Activated CD8-positive, alpha-beta memory T cell treated with anti-CD3 and anti-CD28 coated beads for 48 hours (primary cell): ENCODE measurements around the gene NFKBIZ.
"Not testable (repeated sequence)": the region's sequence is repeated elsewhere in the genome, so short reads cannot be mapped to it uniquely, and the experiment has no call there.

Source experiments
- DNase-seq, 3 experiments: peaks; one replicate each; pipeline ENCODE4 v3.0.0-alpha.2; 2020; ENCODE audit warnings: low read depth in 2 of 3, low spot score in 2 of 3

The NFKBIZ gene

DNA sequence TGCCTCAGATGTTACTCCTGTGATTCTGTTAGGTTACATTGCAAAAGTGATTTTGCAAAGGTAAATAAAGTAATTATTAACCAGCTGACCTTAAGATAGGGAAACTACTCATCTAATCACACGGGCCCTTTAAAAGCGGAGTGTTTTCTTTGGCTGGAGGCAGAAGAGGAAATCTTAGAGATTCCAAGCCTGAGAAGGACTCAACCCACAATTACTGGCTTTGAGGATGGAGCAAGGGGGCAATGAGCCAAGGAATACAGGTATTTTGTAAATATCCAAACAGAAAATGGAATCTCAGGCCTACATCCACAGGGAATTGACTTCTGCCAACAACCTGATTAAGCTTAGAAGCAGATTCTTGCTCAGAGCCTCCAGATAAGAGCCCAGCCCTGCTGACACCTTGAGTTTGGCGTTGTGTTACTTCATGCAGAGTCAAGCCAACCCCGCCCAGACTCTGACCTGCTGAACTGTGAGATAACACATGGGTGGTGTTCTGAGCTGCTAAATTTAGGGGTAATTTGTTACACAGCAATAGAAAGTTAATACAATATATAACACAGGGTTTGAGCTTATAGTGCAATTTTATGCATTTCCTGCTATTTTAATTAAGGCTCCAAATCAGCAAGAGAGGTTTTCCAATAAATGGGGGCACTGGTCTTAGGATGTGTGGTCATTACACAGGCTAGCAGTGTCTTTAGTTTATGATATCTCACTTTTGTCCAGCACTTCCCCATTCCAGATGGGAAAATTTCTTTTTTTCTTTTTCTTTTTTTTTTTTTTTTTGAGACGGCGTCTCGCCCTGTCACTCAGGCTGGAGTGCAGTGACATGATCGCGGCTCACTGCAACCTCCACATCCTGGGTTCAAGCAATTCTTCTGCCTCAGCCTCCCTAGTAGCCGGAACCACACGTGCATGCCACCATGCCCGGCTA, 19.5 kb downstream of the NFKBIZ start:
- no peak for DNase-seq

DNA sequence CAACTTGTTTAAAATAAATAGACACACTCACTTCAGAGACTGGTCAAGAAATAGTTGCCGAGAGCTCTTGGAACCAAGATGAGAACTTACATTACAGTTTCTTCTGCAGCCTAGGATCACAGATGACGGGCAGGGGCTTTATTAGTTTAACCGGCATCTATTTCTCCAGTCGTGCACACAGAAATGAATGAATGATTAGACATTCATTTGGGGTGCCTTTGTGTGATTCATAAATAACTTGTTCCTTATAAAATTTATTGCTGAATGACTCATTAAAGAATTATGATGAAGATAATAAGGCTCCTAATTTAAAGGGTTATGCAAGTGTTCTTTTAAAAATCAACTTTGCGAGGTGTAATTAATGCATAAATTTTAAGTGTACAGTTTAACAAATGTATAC, 20.8 kb downstream of the NFKBIZ start:
- no peak for DNase-seq

DNA sequence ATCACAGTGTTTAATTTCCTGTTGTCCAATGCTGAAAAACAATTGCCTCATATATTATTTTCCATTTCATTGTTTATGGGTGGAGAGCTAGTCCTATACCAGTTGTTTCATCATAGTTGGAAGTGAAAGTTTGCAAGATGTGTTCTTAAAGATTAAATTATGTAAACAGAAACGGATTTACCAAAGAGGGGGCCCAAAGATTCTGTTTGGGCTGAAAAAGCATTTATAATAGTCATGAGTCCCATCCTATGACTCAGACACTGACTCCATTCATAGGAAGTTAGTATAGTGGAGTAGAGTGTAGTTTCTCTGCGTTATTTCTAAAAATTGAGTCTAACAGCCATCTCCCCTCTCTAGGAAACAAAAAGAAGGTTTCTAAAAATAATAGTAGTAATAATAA, 24.3 kb downstream of the NFKBIZ start:
- no peak for DNase-seq

DNA sequence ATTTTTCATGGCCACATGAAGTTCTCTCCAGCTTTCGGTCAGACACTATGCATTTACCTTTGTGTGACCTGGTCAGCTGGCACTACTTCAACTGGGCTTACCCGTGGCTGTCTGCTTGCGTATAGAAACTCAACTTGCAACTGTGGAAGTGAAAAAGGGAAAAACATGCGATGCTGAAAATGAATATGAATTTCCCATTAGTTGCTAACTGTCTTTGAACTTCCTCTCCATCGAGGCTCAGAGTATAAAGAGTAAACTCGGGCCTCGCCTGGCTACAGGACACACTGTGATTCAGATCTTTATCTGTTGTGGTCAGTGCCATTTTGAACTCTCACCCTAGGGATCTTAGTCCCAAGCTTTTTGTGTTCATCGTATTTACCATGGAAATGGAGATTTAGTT, 26.8 kb downstream of the NFKBIZ start:
- no peak for DNase-seq

DNA sequence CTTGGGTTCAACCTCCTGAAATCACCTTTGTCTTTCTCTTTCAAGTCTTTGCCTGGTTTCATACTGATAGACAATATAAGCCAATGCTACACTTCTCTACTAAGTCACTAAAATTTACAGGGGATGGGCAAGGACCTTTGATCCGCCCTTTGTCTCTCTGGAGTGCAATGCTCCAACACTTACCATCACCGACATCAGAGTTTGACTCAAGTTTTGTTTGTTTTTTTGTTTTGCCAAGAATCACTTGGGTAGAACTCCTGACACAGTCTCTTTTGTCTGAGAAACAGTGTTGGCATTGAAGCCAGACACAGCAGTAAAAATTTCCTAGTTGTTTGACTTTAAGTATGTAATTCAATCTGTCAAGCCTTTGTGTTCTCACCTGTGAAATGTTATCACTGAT, 29.3 kb downstream of the NFKBIZ start:
- DNase-seq: no peak

DNA sequence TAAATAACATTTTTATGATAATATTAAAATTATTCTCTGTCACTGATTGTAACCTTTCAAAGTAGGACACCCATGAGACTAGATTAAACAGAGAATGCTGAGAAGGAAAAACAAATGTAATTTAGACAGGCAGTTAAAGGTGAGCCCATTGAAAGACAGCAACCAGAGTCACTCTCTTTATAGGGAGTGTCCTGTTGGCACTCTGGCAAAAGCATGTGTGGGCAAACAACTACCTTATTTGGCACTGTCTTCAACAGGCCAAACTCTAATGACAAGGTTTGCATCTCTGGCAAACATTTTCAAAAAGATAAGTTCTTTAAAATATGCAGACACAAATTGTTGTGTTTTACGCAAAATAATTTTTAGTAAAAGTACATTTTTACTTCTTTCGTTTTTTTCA, 29.8 kb downstream of the NFKBIZ start:
- no peak for DNase-seq

DNA sequence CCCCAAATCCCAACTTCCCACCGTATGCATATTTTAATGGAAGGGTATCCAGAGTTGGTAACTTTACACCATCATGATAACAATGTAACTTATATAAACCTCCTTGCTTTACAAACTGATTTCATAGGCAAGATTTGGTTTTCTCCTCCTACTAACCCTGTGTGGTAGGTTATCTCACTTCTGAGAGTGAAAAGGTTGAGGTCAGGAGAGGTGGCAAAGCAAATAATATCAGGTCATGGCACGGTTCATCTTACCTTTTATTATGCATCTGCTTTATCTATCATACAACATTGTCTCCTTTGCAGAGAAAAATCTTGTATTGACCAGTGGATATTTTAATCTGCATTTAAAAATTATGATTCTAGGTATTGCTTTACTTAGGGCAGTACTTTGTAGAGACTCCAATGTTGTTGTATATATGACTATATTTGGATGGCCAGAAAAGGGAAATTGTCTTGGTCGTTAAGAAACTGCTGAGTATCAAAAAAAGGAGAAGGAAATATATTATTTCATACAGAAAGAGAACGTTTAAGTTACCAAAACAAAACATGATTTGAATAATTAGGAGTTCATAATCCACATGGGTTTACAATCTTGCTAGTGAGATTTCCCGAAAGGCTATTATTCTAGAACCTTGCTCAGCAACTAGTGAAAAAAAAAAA, 30.4 kb downstream of the NFKBIZ start:
- DNase-seq: no peak

DNA sequence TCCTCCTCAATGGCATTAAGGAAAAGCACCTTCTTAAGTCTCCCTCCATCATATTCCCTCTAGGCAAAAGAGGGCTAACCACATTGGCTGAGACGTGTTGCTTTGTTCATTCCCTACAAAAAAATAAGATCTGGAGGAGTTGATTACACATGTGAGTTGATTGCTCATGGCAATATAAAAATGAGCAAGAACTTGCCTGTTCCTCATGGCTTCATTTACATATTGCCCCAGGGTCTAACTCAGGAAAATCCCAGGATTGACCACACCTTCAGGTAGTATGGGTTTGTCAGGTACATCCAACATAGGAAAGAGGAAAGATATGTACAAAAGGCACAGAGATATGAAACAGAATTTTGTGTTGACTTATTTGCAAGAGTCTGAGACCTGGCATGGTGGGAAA, 35.5 kb downstream of the NFKBIZ start:
- no peak for DNase-seq

DNA sequence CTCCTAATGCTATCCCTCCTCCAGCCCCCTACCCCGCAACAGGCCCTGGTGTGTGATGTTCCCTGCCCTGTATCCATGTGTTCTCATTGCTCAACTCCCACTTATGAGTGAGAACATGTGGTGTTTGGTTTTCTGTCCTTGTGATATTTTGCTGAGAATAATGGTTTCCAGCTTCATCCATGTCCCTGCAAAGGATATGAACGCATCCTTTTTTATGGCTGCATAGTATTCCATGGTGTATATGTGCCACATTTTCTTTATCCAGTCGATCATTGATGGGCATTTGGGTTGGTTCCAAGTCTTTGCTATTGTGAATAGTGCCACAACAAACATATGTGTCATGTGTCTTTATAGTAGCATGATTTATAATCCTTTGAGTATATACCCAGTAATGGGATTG, 36.3 kb downstream of the NFKBIZ start:
- not testable (repeated sequence) for DNase-seq

DNA sequence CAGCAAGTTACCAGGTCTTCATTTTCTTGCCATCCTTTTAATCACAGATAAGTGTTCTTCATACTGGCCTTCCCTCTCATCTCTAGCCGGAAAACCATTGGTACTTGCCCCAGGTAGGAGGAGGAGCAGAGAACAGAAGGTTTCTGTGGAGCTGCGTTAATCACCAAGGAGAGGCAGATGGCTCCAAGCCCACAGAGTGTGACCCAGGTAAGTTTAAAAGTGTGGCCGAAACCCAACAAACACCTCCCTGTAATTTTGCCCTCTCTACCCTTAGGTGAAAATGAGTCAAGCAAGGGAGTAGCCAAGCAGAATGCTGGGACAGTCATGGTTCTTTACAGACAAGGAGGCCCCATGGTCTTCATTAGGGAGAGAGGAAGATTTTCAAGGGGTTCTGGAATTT, 37.3 kb downstream of the NFKBIZ start:
- DNase-seq: no peak

DNA sequence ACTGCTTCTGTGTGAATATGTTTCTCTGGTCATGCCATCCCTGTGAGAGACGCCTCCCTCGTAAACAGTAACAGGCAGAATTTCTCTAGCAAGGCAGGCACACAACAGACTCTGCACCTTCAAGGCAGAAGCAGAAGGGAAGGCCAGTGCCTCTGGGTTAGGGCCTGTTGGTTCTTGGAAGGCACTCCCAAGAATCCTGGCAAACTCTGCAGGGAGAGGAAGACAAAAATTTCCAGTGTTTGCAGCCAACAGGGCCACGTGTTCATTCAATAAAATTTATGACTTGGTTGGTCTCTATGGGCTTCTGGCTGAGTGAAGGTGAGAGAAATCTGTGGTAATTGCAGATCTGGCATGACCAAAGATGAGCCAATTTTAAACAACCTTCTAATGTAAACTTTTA, 39.3 kb downstream of the NFKBIZ start:
- DNase-seq: no peak

DNA sequence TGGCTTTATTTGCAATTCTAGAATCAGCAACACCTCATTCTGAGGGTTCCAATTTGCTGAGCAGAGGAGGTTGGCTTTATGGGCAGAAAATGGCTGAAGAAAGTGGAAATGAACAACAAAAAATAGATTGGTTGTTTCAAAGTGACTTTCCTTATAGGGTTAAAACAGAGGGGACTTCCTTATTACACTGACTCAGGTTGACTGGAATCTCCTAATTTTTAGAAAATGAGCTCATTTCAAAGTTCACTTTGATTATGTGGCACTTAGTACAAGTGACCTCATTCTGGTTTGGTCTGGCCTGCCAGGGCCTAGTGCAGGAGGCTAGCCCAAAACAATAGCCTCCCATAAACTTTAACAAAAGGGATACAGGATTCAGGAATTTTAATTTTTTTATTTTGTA, 41.4 kb downstream of the NFKBIZ start:
- no peak for DNase-seq

DNA sequence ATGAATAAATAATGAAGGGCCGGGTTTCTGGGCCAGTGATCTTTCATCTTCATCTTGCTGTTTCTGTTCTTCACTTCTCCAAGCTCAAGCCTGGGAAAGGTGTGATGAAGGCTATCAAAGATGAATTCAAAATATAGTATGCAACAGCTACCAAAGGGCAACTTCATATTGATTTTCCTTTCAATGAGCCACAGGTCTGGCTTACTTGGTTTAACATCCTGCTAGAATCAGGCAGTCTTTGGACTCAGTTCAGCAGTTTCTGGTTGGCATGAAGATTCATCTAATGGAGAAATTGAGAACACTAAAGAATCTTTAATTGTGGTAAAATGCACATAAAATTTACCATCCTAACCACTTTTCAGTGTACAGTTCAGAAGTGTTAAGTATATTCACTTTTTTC, 43.3 kb downstream of the NFKBIZ start:
- DNase-seq: no peak

DNA sequence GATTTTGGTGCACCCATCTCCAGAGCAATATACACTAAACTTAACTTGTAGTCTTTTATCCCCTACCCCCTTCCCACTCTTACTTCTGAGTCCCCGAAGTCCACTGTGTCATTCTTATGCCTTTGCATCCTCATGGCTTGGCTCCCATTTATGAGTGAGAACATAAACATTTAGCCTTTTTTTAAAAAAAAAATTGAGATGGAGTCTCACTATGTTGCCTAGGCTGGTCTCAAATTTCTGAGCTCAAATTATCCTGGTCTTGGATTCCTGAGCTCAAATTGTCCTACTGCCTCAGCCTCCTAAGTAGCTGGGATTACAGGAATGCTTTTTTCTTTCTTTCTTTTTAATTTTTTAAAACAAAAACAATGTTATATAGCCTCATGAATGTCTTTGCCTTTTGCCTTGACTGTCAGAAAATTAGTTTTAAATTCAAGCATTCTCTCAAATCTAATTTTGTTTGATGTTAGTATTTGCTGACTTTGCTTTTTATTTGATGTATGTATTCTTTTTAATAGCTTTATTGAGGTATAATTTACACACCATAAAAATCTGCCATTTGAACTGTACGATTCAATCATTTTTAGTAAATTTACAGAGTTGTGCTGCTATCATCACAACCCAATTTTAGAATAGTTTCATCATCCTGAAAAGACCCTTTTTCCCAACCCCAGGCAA, 46.9 kb downstream of the NFKBIZ start:
- DNase-seq: no peak

DNA sequence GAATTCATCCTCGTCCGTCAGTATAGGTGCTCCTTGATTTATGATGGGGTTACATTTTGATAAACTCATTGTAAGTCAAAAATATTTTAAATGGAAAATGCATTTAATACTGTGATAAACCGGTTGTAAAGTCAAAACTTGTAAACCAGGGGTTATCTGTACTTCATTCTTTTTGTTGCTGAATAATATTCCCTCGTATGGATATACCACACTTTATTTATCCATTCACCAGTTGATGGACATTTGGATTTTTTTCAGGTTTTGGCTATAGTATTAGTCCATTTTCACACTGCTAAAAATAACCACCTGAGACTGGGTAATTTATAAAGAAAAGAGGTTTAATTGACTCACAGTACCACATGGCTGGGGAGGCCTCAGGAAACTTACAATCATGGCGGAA, 47.7 kb downstream of the NFKBIZ start:
- DNase-seq: no peak

DNA sequence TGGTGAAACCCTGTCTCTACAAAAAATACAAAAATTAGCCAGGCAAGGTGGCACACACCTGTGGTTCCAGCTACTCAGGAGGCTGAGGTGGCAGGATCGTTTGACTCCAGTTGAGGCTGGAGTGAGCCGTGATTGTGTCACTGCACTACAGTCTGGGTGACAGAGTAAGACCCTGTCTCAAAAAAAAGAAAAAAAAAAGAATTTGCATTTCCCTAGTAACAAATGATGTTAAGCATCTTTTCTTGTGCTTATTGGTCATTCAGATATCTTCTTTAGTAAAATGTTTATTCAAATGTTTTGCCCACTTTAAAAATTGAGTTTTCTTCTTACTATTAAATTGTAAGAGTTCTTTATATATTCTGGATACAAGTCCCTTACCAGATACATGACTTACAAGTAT, 48.7 kb downstream of the NFKBIZ start:
- DNase-seq: no peak

DNA sequence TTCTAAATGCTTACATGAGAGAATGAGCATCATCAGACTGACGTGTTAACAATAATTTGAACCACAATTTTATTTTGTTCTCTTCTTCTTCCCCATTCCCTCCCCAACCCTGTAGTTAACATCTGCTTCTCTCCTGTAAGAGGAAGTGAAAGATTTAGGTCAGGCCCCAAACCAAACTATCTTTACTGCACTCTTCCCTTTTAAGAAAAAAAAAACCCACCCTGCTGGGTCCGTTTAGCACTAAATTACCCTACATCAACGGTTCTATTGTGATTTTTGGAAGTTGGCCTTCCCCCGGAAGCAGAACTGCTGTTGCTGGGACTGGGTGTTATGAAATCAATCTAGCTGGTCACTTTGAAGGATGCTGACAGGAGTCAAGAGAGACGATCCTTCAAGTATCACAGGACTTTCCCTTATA, 49.4 kb downstream of the NFKBIZ start:
- DNase-seq: no peak

DNA sequence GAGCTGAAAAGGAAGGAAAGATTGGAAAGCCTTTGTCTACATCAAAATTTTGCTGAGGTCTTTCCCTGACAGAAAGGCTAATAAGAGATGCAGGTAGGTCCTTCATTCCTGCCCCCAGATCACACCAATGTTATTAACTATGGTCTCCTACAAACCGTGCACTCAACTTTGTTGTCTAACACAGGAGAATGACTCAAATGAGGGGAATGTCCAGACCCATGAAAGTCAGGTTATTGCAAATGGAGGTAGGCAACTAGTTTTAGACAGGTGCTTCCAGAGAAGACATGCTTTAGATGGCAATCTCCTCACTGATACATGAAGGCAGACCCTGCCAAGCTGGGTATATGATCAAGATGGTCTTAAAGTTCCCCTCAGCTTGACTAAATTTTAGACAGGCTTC, 51.0 kb downstream of the NFKBIZ start:
- DNase-seq: no peak

DNA sequence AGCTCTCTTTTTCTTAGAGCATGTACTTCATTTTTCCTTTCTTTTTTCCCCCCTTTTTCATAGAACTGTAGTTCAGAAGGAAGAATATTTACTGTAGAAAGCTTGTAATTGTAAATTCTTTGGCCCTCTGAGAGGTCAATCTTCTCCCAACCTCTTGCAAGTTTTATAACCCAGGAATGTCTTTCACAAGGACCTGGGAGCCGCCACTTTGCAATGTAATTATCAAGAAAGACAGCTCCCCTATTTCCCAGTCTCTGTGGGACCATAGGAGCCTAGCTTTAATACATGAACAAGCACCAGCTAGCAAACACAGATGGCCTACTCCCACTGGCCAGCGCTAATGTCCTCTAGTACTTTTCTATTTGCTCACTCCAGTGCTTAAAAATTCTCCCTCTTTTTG, 51.4 kb downstream of the NFKBIZ start:
- DNase-seq: no peak

DNA sequence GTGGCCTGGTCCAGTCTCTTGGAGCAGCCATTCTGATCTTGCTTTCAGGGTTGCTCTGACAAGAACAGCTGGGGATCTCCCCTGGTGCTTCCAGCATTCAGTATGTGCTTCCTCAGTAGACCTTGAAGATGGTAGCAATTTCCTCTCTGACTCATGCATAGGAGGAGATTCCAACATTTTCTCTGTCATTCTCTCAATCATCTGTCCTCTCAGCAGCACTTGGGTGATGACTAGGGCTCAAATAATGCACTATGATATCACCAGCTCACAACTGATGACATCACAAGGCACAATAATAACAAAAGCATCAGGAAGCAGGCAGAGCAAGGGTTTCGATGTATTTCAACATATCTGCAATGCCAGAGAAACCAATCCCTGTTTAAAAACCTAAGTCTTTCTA, 52.7 kb downstream of the NFKBIZ start:
- no peak for DNase-seq

DNA sequence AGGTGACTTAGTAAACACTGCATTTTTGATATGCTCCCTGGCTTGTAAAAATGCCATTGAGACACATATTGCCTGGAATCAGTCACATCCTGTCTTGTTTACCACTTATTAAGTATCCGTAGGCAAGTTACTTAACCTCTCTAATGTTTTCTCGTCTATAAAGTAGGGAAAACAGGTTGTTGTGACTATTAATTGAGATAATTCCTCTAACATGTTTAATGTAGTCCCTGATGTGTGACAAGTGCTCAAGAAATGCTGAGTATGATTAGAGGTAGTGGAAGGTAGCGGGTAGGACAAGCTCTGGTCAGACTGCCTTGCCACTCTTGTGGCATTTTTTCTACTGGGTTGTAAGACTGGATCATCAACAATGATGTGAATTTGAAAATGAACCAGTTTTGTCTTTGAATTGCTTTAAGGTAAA, 54.1 kb downstream of the NFKBIZ start:
- no peak for DNase-seq

DNA sequence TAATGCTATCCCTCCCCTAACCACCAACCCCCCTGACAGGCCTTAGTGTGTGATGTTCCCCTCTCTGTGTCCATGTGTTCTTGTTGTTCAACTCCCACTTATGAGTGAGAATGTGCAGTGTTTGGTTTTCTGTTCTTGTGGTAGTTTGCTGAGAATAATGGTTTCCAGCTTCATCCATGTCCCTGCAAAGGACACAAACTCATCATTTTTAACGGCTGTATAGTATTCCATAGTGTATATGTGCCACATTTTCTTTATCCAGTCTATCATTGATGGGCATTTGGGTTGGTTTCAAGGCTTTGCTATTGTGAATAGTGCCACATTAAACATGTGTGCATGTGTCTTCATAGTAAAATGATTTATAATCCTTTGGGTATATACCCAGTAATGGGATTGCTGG, 56.3 kb downstream of the NFKBIZ start:
- not testable (repeated sequence) for DNase-seq
